GM19035 (cell line): ENCODE measurements around the gene PTPN13.

Experiments
- ATAC-seq: cut with Tn5 transposase; IDR thresholded peaks from one replicate; pipeline ENCODE4 v1.9.1; 2021; ENCODE audit not compliant: unreplicated experiment

Gene PTPN13

GRCh38 chr4:86853209-86853608 is 259.1 kb downstream of the PTPN13 start:
- ATAC-seq, result no peak

- no peak for ATAC-seq
Measured at GRCh38 chr4:86855572-86855971, 261.5 kb downstream of the PTPN13 start.

GRCh38 chr4:86856896-86857295 is 262.8 kb downstream of the PTPN13 start:
- no peak for ATAC-seq

GRCh38 chr4:86857341-86858052 is 263.4 kb downstream of the PTPN13 start:
- no peak for ATAC-seq
